K562 (cell line): ENCODE results near the gene CDCA3. TPM values are rescaled to one million over a fixed set of nuclear protein-coding genes. Genes with fewer than 3 reads are reported as not detected.
A peak's percentile ranks its signal among the peaks of the same experiment; 100 is the strongest.

Experiments
- CBX8 ChIP-seq: fragments of 200-600 bp; sonication (generic); IDR thresholded peaks from 2 replicates; pipeline ENCODE4 v1.6.1; 2012; ENCODE audit warnings: borderline replicate concordance, mixed run types, low read depth, mild to moderate bottlenecking, moderate library complexity, mixed read lengths, low read length, control low read depth, inconsistent platforms; ENCODE audit not compliant: poor library complexity, severe bottlenecking; ENCODE audit errors: extremely low read depth
- CHCHD3 ChIP-seq: fragments of 250-450 bp; sonication (Bioruptor Pico); IDR thresholded peaks from 2 replicates; pipeline ENCODE4 v2.1.2; 2022; ENCODE audit warnings: mild to moderate bottlenecking
- FOXK1 ChIP-seq: sonication (generic); formaldehyde crosslinking; IDR thresholded peaks from 2 replicates; pipeline ENCODE4 v1.8.0; 2022; ENCODE audit warnings: missing genetic modification reagents, mild to moderate bottlenecking, borderline replicate concordance
- IRF1 ChIP-seq: sonication (generic); formaldehyde crosslinking; IDR thresholded peaks from 2 replicates; pipeline ENCODE4 v1.8.0; 2022; ENCODE audit warnings: missing genetic modification reagents, mild to moderate bottlenecking, borderline replicate concordance
- JUN ChIP-seq, 2 experiments: sonication (generic) in 1 of 2; formaldehyde crosslinking in 1 of 2; IDR thresholded peaks; 2 replicates each; pipeline versions ENCODE4 v1.6.1 to v1.8.0; 2012 to 2022; ENCODE audit warnings: borderline replicate concordance in 2 of 2, mild to moderate bottlenecking in 2 of 2, improper control_type of control experiment in 1 of 2, low read depth in 1 of 2, low read length in 1 of 2, missing genetic modification reagents in 1 of 2
- MAZ ChIP-seq, 2 experiments: fragments of 450-650 bp in 1 of 2; sonication (generic) in 1 of 2; formaldehyde crosslinking; IDR thresholded peaks in 1 of 2; conservative IDR thresholded peaks in 1 of 2; 2 replicates each; pipeline versions ENCODE4 v1.4.0 to v1.5.0; 2020; ENCODE audit warnings: mild to moderate bottlenecking in 1 of 2, missing genetic modification reagents in 1 of 2
- NCOA6 ChIP-seq: fragments of 450-650 bp; IDR thresholded peaks from 2 replicates; pipeline ENCODE4 v1.6.1; 2017; ENCODE audit warnings: mild to moderate bottlenecking
- NEUROD1 ChIP-seq: fragments of 150-350 bp; IDR thresholded peaks from 2 replicates; pipeline ENCODE4 v1.6.1; 2014; ENCODE audit warnings: borderline replicate concordance, low read length, low read depth; ENCODE audit not compliant: partially characterized antibody
- NONO ChIP-seq, 2 experiments: fragments of 200-400 bp in 1 of 2; fragments of 450-650 bp in 1 of 2; formaldehyde crosslinking in 1 of 2; IDR thresholded peaks; 2 replicates each; pipeline ENCODE4 v1.6.1; 2017; ENCODE audit warnings: low read depth in 2 of 2, mild to moderate bottlenecking in 2 of 2, moderate library complexity in 2 of 2, low read length in 1 of 2
- NR4A1 ChIP-seq, 2 experiments: fragments of 250-450 bp in 1 of 2; fragments of 450-650 bp in 1 of 2; sonication (Bioruptor Pico) in 1 of 2; IDR thresholded peaks; 2 replicates each; pipeline versions ENCODE4 v1.4.0 to v1.6.1; 2016 to 2020; ENCODE audit warnings: mild to moderate bottlenecking in 2 of 2, missing compliant biosample characterization in 1 of 2, missing genetic modification characterization in 1 of 2, moderate library complexity in 1 of 2
- POLR2AphosphoS2 ChIP-seq: IDR thresholded peaks from 2 replicates; pipeline ENCODE4 v1.6.1; 2012; ENCODE audit warnings: low read length, improper control_type of control experiment
- POLR2AphosphoS5 ChIP-seq: IDR thresholded peaks from 2 replicates; pipeline ENCODE4 v1.6.1; 2011; ENCODE audit warnings: mild to moderate bottlenecking, low read depth, low read length, moderate library complexity; ENCODE audit not compliant: control insufficient read depth, insufficient read depth
- RBM34 ChIP-seq: fragments of 200-400 bp; formaldehyde crosslinking; IDR thresholded peaks from 2 replicates; pipeline ENCODE4 v1.6.1; 2018; ENCODE audit warnings: low read length, borderline replicate concordance; ENCODE audit not compliant: insufficient read depth
- SUPT5H ChIP-seq: fragments of 450-650 bp; IDR thresholded peaks from 2 replicates; pipeline ENCODE4 v1.6.1; 2016
- TAF7 ChIP-seq: fragments of 450-650 bp; IDR thresholded peaks from 2 replicates; pipeline ENCODE4 v1.6.1; 2016; ENCODE audit warnings: missing genetic modification characterization, missing compliant biosample characterization
- polyA plus RNA-seq, 8 experiments: library from polyadenylated mRNA; depleted of rRNA in 4 of 8; stranded (reverse) in 5 of 8; unstranded in 3 of 8; fragments of >200 nt; fragmentation: Nextera tagmentation in 2 of 8; fragmentation: Illumina TruSeq in 1 of 8; extraction: Ambion mirVana in 2 of 8; extraction: Trizol in 1 of 8; gene quantifications; 2 replicates each; pipeline versions ENCODE4 v1.2.1 to v1.2.3, GENCODE V29; 2011 to 2014; ENCODE audit warnings: inconsistent platforms in 1 of 8, missing spikeins in 1 of 8
- total RNA-seq, 7 experiments: library from RNA; depleted of rRNA in 6 of 7; stranded (reverse); fragments of >200 nt in 6 of 7; fragmentation: Illumina TruSeq in 2 of 7; extraction: Trizol in 2 of 7; gene quantifications; 2 replicates each; pipeline versions ENCODE4 v1.2.1 to v1.2.3, GENCODE V29; 2011 to 2021; ENCODE audit warnings: low replicate concordance in 1 of 7
- TF ChIP-seq, protein P1 (sequence below): fragments of 250-450 bp; sonication (Bioruptor Pico); IDR thresholded peaks from 2 replicates; pipeline ENCODE4 v1.4.0; 2020

CDCA3 gene
- total and polyA plus RNA-seq, 9 of the 15 experiments (the other 6 are each of a cell fraction or from before 2014, with no cell fraction given) = 24.2 to 80.8 (median 55.1) TPM

DNA sequence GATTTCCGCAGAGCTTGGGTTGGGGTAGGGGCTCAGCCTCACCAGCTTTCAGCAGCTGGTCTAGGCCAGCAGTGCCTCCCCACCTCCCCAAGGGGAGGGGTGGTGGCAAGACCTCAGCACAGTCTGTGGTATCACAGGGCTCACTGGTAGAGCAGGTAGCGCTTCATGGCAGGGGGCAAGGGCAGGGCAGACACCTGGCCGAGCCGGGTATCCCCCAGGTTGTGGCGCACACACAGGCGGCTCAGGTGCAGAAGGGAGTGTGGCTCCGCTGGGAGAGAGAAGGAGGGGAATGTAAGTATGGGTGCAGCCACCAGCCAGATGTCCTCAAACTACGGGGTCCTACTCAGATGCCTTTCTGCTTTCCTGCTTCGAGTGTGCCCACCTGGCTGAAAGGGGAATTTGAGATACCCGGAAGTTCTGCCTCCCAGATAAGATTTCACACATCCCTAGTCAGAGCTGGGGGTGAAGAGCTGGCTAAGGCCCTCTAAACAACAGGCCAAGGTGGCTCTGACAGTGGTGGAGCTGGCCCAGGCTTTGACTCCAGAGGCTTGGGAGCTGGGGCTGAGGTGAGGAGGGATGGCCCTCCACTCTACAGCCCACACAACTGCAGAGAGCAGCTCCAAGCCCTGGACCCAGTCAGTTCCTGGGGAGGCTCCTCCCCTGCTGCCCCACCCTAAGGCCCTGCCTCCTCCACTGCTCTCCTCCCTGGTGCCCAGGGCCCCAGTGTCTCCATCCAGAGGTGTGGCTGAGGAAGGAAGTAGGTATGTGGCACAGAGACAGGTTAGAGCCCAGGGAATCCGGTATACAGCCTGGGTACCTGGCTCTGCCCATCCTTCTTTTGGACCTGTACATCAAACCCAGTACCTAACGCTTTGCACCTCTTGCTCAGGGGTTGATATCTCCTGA is 20.2 kb upstream of the CDCA3 start (continued):
- TF ChIP-seq MAZ (CRISPR knock-in tag; conservative IDR thresholded peaks at IDR 0.05 in 1 of 2, IDR thresholded peaks at IDR 0.05 in 1 of 2) = no peak
- TF ChIP-seq, protein P1, sequence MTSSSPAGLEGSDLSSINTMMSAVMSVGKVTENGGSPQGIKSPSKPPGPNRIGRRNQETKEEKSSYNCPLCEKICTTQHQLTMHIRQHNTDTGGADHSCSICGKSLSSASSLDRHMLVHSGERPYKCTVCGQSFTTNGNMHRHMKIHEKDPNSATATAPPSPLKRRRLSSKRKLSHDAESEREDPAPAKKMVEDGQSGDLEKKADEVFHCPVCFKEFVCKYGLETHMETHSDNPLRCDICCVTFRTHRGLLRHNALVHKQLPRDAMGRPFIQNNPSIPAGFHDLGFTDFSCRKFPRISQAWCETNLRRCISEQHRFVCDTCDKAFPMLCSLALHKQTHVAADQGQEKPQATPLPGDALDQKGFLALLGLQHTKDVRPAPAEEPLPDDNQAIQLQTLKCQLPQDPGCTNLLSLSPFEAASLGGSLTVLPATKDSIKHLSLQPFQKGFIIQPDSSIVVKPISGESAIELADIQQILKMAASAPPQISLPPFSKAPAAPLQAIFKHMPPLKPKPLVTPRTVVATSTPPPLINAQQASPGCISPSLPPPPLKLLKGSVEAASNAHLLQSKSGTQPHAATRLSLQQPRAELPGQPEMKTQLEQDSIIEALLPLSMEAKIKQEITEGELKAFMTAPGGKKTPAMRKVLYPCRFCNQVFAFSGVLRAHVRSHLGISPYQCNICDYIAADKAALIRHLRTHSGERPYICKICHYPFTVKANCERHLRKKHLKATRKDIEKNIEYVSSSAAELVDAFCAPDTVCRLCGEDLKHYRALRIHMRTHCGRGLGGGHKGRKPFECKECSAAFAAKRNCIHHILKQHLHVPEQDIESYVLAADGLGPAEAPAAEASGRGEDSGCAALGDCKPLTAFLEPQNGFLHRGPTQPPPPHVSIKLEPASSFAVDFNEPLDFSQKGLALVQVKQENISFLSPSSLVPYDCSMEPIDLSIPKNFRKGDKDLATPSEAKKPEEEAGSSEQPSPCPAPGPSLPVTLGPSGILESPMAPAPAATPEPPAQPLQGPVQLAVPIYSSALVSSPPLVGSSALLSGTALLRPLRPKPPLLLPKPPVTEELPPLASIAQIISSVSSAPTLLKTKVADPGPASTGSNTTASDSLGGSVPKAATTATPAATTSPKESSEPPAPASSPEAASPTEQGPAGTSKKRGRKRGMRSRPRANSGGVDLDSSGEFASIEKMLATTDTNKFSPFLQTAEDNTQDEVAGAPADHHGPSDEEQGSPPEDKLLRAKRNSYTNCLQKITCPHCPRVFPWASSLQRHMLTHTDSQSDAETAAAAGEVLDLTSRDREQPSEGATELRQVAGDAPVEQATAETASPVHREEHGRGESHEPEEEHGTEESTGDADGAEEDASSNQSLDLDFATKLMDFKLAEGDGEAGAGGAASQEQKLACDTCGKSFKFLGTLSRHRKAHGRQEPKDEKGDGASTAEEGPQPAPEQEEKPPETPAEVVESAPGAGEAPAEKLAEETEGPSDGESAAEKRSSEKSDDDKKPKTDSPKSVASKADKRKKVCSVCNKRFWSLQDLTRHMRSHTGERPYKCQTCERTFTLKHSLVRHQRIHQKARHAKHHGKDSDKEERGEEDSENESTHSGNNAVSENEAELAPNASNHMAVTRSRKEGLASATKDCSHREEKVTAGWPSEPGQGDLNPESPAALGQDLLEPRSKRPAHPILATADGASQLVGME = no peak
- TF ChIP-seq IRF1 = no peak
- no peak for TF ChIP-seq NCOA6
- TF ChIP-seq NONO (IDR thresholded peaks at IDR 0.05; ENCODE audit: low read depth in 2 of 2, low read length in 1 of 2) = peak in 1 of 2 experiments; percentile 20; a peak in 1 of 4 replicates
- no peak for TF ChIP-seq FOXK1
- no peak for TF ChIP-seq NEUROD1
- no peak for TF ChIP-seq CBX8
- no peak for TF ChIP-seq JUN (IDR thresholded peaks at IDR 0.05; ENCODE audit: borderline replicate concordance, low read depth, low read length)
- TF ChIP-seq JUN (CRISPR knock-in tag; IDR thresholded peaks at IDR 0.05; ENCODE audit: borderline replicate concordance) = no peak
- TF ChIP-seq NR4A1 (CRISPR knock-in tag; IDR thresholded peaks at IDR 0.05) = no peak
- no peak for TF ChIP-seq NR4A1 (tag; IDR thresholded peaks at IDR 0.05)
- peak; percentile 63; the same call in 1 of the 2 replicates for TF ChIP-seq SUPT5H
- TF ChIP-seq RBM34 = no peak
- no peak for TF ChIP-seq TAF7 (tag)
- no peak for TF ChIP-seq CHCHD3 (CRISPR knock-in tag)
- TF ChIP-seq POLR2AphosphoS5 = peak; percentile 12
- peak; percentile 90 for TF ChIP-seq POLR2AphosphoS2
